HT-29 (cell line): ENCODE data around the gene CD300A. TPM values are rescaled to one million over a fixed set of nuclear protein-coding genes. Genes with fewer than 3 reads are reported as not detected.
A peak's percentile ranks its signal among the peaks of the same experiment; 100 is the strongest.
"Not testable (repeated sequence)": the region's sequence is repeated elsewhere in the genome, so short reads cannot be mapped to it uniquely, and the experiment has no call there.

Experiments used
- DNase-seq: peaks from one replicate; pipeline ENCODE4 v3.0.0-alpha.2; 2015; ENCODE audit warnings: low spot score
- total RNA-seq: library from RNA; depleted of rRNA; stranded (reverse); fragments of >200 nt; shearing (Covaris generic); gene quantifications from 2 replicates; pipeline ENCODE4 v1.2.3, GENCODE V29; 2014

The CD300A gene
- total RNA-seq, 1 experiment from 2014 or later: not detected

DNA sequence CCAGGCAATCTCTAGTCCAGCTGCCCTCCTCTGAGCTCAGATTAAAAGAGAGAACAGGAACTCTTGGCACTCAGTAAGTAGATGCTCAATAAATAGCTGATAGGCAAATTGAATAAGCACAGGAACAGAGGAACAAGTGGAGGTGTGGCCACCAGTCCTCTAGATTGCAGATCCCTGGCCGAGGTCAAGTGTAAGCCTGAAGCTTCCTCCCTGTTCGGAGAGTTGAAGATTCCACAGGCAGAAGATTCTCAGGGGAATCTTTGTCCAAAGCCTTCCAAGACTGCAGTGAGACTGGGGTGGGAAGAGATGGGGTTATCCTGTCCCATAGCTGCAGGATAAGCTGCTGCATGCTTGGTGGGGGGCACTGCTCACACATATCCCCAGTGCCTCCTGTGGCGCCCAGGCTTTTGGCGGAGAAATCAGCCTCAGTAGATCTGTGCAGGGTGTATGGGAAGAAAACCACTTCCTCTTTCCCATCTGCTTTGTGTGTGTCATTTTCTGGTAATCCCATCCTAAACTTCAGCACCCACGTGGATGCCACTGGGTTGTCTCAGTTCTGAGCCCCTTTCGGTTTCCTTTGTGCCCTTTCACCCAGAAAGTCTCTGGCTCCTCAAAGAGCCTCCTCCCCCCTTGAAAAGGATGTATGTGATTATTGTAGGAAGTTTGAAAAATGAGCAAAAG is 12.1 kb downstream of the CD300A start:
- DNase-seq: no peak

DNA sequence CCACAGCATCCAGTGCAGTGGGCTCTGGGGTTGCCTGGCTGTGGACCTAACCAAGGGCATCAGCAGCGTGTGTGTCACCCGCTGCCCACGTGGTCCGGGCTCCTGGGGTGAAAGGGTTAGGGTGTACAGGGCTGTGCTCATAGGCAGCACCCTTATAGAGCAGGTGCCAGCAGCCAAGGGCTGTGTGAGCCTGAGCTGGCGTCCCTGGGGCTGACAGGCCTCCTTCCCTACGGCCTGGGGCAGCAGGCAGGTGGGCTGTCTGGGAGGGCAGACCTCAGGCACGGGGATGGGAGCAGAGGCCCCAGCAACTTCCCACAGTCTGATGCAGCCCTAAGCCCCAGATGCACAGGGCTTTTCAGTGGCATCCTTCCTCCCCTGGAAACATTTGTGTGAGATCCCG is 13.9 kb downstream of the CD300A start:
- no peak for DNase-seq

DNA sequence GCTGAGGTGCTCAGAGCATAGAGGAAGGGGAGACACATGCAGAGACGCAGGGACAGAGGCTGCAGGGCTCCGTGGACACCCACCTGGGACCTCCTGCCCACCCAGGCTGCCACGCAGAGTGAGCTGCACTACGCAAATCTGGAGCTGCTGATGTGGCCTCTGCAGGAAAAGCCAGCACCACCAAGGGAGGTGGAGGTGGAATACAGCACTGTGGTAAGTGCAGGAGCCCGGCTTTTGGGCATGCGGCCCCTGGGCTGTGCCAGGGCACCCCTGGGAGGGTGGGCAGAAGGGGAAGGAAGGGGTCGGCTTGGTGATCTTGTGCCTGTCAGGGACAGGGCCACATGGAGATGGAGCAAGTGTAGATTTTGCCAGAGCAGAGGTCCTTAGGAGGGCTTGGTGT is 15.2 kb downstream of the CD300A start:
- DNase-seq: no peak

DNA sequence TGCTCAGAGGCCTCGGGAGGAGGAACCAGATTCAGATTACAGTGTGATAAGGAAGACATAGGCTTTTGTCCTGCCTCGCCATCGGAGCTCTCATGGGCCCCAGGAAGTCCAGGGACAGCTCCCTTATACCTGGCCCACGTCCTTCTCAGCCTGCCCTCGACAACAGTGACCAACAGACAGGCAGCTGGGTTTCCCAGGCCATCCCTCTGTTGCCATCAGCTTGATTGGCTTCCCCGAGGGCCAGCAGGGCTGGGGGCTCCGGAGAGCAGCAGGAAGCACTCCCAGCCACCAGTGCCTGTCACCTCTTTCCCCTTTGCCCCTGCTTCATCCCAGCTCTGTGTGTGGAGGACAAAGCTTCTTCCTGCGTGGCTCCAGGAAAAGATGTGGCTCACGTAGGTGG is 17.6 kb downstream of the CD300A start:
- no peak for DNase-seq

DNA sequence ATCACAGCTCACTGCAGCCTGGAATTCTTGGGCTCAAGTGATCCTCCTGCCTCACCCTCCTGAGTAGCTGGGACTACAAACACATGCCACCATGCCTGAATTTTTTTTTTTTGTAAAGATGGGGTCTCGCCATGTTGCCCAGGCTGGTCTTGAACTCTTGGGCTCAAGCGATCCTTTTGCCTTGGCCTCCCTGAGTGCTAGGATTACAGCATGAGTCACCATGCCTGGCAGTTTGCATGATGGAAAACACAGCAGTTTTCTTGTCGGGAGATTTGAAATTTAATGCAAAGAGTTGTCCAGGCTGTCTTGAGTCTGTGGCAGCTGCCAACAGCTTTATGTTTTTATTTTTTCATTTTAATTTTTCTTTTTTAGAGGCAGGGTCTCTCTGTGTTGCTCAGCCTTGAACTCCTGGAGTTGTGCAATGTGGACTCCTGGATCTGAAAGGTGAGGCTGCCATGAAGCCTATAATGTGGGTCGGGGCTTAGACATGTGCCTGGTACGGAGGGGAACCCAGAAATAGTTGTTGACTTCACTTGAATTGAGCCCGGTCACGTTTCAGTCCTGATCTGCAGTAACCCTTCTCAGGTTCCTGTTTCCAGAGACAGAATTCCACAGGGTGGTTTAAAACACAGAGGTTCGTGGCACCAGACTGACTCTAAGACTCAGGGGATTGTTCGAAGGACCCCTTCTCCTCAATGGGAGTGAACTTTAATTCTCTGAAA is 18.7 kb downstream of the CD300A start:
- DNase-seq: no peak

DNA sequence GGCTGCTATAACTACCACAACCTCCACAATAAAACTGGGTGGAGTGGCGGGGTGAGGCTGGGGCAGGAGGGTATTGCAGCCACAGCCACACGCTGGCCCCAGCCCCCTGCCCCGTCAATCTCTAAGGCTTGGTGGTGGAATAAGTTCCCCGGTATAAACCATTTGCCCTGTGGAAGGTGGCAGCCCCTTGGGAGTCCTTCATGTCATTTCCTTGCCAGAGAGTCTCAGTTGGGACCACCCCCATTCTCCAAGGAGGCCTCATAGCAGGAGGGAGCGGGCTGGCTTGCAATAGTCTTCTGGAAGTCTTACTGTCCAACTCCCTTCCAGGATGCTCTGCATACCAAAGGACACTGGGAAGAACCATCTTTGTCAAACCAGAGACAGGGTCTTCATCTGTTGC is 19.4 kb downstream of the CD300A start:
- DNase-seq: no peak

DNA sequence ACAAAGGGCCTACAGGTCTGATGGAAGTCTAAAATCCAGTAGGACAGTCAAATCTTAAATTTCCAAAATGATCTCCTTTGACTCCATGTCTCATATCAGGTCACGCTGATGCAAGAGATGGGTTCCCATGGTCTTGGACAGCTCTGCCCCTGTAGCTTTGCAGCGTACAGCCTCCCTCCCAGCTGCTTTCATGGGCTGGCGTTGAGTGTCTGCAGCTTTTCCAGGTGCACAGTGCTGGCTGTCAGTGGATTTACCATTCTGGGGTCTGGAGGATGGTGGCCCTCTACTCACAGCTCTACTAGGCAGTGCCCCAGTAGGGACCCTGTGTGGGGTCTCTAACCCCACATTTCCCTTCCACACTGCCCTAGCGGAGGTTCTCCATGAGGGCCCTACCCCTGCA is 21.8 kb downstream of the CD300A start:
- not testable (repeated sequence) for DNase-seq

DNA sequence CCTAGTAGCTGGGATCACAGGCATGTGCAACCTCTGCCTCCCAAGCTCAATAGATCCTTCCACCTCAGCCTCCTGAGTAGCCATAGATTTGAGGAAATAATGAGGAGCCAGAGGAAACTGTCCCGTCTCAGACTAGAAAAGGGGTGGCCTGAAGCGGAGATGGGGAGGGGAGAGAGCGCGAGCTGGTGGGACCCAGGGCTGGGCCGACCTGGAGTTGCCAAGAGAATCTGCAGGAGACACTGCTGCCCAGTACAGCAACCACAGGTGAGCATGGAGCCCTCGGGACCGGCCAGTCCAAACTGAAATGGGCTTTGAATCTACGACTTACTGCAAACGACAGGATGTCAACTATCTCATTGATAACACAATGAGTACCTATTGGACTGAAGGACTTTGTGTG is 24.3 kb downstream of the CD300A start:
- DNase-seq: no peak

DNA sequence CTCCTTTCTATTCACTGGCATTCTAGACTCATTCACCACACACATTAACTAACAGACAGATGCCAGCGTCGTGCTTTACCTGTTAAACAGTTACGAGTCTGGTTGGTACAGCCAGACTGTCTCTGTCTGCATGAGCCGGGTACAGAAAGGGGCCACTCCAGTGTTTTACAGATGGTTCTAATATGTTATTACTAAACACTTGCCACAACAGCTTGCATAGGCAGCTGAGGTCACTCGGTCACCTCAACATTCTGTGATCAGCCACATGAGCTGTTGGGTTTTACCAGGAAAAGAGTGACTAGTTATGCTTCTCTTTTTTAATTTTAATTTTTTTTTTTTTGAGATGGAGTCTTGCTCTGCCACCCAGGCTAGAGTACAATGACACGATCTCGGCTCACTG is 25.2 kb downstream of the CD300A start:
- no peak for DNase-seq

DNA sequence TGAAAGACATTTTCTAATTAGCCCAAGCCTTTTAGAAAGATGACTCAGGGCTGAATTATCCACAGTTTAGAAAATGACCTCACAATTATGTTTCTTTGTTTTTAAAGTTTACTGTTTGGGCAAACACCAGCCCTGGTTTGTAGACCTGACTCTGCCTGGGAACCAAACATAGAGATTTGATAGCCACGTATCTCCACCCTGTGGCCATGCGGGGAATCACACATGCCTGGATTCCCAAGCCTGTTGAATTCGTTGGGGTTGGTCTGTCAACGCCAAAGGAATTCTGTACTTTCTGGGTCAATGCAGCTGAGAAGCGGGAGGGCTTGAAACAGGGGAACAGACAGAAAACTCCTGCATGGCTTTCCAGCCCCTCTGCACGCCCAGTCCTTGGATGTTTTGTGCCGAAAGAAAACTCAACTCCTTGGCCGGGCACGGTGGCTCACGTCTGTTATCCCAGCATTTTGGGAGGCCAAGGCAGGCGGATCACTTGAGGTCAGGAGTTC is 26.9 kb downstream of the CD300A start:
- peak; percentile 86 for DNase-seq

DNA sequence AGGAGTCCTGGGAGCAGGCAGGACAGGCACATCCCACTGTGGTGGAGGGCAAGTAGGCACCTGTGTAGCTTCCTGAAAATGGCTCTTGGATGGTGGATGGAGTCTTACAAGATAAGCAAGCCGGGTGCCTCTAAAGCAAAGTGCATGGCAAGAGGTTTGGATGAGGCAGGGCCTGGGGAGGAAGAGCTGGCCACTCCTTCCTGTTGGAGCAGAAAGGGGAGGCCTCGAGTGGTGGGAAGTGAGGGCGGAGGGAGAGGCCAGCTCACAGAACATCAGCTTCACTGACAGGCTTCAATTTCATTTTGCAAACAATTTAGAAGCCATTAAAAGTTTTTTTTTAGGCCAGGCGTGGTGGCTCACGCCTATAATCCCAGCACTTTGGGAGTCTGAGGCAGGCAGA is 31.0 kb downstream of the CD300A start:
- DNase-seq: no peak

DNA sequence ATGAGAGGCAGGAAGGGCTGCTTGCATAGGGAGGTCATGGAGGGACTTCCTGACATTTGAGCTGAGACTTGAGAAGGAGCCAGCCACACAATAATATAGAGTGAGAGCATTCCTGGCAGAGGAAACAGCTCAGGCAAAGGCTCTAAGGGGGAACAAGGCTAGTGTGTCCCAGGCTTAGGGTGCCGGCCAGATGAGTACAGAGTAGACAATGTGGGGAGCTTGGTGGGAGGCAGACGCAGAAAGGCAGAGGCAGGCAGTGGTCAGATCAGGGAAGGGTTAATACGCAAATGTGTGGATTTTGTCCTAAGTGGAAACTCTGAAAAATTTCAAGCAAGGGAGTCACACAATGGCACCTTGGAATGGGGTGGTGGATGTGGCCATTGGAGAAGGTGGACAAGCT is 33.6 kb downstream of the CD300A start:
- DNase-seq: no peak

DNA sequence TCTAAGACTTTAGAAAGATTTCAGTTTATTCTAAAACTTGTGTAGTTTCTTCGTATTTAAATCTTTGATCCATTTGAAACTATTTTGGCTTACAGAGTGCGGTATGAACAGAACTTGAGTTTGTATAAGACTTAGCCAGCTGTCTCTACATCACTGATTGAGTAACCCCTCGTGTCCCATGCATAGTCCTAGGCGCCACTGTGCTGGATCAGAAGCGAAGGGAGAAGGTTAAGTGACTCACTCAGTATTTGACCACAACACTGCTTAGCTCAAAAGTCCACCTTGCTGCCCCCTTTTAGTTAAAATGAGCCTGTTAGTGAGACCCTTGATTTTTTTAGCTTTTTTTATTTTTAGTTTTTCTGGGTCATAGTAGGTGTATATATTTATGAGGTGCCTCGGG is 36.4 kb downstream of the CD300A start:
- DNase-seq: no peak

DNA sequence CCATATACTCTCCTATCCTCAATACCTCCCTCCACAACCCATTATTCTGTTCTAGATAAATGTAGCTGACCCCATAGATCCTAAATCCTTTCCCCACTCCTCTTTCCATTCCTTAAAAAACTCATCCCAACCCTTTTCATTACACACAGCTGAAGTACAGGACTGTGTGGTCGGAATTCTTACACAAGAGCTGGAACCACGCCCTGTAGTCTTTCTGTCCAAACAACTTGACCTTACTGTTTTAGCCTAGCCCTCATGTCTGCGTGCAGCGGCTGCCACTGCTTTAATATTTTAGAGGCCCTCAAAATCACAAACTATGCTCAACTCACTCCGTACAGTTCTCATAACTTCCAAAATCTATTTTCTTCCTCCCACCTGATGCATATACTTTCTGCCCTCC is 37.5 kb downstream of the CD300A start:
- DNase-seq: not testable (repeated sequence)

DNA sequence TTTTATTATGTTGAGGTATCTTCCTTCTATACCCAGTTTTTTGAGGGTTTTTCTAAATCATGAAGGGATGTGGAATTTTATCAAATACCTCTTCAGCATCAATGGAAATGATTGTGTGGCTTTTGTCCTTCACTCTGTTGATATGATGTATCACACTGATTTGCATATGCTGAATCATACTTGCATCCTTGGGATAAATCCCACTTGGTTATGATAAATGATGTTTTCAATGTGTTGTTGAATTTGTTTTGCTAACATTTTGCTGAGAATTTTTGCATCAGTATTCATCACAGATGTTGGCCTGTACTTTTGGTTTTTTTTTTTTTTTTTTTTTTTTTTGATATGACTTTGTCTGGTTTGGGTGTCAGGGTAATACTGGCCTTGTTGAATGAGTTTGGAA is 41.7 kb downstream of the CD300A start:
- no peak for DNase-seq

DNA sequence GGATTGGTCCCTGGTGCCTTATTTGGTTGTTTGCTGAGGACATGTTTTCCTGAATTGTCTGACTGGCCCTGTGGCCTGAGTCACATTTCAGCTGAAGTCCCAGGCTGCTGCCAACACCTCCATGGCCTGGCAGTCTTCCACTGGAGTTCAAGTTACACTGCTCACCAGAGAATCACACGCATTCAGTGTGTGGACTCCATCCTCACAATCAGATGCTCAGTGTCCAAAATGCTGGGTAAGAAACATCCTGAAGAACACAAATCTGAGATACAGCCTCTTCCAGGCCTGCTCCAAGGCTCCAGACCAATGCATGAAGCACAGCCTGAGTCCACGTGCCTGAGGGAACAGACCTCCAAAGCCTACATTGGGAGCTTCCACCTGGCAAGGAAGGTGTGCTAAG is 45.6 kb downstream of the CD300A start:
- DNase-seq: no peak

DNA sequence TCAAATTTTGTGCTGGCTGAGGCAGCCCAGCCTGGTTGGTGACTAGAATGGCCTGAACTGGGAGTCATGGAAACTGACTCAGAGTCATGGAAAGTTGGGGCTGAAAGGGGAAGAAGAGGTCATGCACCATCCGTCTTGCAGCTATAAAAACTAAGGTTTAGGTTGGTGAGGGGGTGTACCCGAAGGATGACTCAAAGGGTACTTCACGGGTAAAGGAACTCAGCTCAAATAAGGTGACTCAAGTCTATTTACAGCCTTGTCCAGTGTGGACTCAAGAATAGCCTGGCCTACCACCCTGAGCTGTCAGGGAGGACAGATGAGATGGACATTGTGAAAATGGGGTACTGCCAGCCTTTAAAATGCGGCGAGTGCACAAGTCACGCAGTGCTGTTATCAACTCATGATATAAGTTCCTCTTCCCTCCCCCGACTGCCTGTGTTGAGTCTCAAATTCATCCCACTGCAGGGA is 46.2 kb downstream of the CD300A start:
- DNase-seq: no peak

DNA sequence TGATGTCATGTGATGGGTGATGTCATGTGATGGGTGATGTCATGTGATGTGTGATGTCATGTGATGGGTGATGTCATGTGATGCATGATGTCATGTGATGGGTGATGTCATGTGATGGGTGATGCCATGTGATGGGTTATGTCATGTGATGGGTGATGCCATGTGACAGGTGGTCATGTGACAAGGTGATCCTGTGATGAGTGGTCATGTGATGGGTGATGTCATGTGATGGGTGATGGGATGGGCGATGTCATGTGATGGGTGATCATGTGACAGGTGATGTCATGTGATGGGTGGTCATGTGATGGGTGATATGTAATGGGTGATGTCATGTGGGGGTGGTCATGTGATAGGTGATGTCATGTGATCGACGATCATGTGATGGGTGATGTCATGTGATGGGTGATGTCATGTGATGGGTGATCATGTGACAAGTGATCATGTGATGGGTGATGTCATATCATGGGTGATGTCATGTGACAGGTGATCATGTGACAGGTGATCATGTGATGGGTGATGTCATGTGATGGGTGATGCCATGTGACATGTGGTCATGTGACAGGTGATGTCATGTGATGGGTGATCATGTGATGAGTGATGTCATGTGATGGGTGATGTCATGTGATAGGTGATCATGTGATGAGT is 47.7 kb downstream of the CD300A start:
- peak; percentile 29 for DNase-seq

DNA sequence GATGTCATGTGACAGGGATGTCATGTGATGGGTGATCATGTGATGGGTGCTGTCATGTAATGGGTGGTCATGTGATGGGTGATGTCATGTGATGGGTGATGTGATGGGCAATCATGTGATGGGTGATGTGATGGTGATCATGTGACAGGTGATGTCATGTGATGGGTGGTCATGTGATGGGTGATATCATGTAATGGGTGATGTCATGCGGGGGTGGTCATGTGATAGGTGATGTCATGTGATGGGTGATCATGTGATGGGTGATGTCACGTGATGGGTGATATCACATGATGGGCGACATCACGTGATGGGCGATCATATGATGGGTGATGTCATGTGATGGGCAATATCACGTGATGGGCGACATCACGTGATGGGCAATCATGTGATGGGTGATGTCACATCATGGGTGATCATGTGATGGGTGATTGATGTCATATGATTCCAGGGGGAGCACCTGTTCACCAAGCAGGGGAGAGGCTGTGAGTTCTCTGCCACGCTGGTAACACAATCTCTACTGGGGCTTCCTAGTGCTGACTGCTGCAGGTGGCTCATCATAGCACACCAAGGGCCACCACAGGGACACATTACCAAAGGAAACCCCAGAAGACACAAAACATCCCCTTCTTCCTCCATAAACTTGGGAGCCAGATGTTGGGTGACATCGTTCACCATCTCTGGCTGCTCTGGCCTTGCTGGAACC is 48.3 kb downstream of the CD300A start:
- no peak for DNase-seq

DNA sequence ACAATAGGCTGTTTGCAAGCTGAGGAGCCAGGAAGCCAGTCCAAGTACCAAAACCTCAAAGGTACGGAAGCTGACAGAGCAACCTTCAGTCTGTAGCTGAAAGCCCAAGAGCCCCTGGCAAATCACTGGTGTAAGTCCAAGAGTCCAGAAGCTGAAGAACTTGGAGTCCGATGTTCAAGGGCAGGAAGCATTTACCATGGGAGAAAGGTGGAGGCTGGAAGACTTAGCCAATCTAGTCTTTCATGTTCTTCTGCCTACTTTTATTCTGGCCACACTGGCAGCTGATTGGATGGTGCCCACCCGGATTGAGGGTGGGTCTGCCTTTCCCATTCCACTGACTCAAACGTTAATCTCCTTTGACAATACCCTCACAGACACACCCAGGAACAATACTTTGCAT is 49.5 kb downstream of the CD300A start:
- DNase-seq: no peak

DNA sequence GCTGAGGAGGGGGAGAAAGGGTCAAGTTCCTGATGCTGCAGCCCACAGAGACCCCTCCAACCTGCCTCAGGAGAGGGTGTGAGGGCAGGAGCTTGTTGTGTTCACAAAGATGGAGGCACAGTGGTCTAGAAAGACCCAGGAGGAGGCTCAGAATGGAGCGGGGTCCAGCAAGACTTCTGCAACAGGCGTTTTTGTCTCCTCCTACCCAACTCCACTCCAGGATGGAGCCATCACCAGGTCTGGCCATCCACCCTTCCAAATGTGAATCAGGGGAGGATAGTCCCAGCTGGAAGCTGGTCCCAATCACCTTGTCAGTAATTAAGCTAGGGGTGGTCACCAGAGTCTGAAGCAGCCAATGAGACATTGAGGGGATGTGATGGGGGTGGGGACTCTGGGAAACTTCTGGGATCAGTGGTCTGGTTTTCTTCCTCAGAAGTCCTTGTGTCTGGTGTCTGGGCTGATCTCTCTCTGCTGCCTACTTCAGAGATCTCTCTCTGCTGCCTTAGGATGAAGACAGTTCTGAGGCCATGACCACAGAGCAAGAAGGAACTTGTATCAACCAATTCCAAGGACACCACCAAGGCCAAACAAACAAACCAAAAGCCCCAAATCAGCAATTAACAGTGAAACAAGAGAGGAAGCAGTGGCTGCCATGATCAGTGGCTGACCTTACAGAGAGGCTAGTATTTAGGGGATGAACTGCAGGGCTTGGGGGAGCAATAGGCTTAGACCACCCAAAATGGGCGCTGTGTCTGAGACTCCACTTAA is 50.3 kb downstream of the CD300A start:
- no peak for DNase-seq
